IMR-90 (cell line): ENCODE results near the gene CNFN.
"Not testable (repeated sequence)": the region's sequence is repeated elsewhere in the genome, so short reads cannot be mapped to it uniquely, and the experiment has no call there.

Source experiments
- CTCF ChIP-seq: conservative IDR thresholded peaks from 2 replicates; pipeline ENCODE4 v1.5.1; 2012; ENCODE audit warnings: mild to moderate bottlenecking, low read depth, low read length, improper control_type of control experiment
- MAZ ChIP-seq: IDR thresholded peaks from 2 replicates; pipeline ENCODE4 v1.6.1; 2012; ENCODE audit warnings: low read depth, mild to moderate bottlenecking, low read length, improper control_type of control experiment, moderate library complexity, borderline replicate concordance

GRCh38 chr19:42339126-42339860 is 50.8 kb downstream of the CNFN start:
- not testable (repeated sequence) for TF ChIP-seq CTCF, MAZ
